GM12878 (cell line): ENCODE measurements around the gene CASS4.

Experiments
- HDGF ChIP-seq: fragments of 450-650 bp; IDR thresholded peaks from 2 replicates; pipeline ENCODE4 v1.6.1; 2016; ENCODE audit warnings: antibody characterized with exemption
- POLR2AphosphoS5 ChIP-seq: IDR thresholded peaks from 2 replicates; pipeline ENCODE4 v1.6.1; 2011; ENCODE audit warnings: mild to moderate bottlenecking, low read length, inconsistent platforms
- SMAD5 ChIP-seq: IDR thresholded peaks from 2 replicates; pipeline ENCODE4 v1.6.1; 2016; ENCODE audit warnings: antibody characterized with exemption, low read depth
- TF ChIP-seq, protein P1 (sequence below): fragments of 450-650 bp; IDR thresholded peaks from 2 replicates; pipeline ENCODE4 v1.6.1; 2017; ENCODE audit warnings: mild to moderate bottlenecking
- TF ChIP-seq, protein P2 (sequence below): IDR thresholded peaks from 2 replicates; pipeline ENCODE4 v1.6.1; 2012; ENCODE audit warnings: low read depth, low read length, improper control_type of control experiment
- TF ChIP-seq, protein P3 (sequence below), 3 experiments: IDR thresholded peaks in 2 of 3; conservative IDR thresholded peaks in 1 of 3; 2 replicates each; pipeline ENCODE4 v1.5.1; 2011; ENCODE audit warnings: low read depth in 3 of 3, low read length in 3 of 3, mild to moderate bottlenecking in 3 of 3, control low read depth in 2 of 3, moderate library complexity in 2 of 3, inconsistent platforms in 1 of 3, mixed read lengths in 1 of 3; ENCODE audit not compliant: control insufficient read depth in 2 of 3, insufficient read depth in 1 of 3; ENCODE audit errors: extremely low read depth in 1 of 3

DNA sequence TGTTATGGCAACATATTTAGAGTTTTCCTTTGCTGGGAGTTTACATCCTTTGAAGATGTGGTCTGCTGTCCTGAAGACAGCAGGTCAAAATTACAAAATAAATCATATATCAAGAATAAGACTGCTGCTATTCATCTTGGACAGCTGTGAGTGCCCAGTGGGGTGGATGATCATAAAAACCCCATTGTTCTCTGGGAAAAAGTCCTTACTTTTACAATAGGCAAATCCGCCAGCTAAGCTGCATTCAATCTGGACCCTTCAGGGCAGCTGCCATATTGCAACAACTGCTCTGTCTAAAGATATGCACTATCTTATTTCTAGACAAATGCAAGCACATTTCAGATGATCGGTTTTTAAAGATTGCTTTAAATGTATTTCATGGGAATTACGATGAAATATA lies 19.4 kb downstream of the CASS4 start:
- TF ChIP-seq, protein P1, sequence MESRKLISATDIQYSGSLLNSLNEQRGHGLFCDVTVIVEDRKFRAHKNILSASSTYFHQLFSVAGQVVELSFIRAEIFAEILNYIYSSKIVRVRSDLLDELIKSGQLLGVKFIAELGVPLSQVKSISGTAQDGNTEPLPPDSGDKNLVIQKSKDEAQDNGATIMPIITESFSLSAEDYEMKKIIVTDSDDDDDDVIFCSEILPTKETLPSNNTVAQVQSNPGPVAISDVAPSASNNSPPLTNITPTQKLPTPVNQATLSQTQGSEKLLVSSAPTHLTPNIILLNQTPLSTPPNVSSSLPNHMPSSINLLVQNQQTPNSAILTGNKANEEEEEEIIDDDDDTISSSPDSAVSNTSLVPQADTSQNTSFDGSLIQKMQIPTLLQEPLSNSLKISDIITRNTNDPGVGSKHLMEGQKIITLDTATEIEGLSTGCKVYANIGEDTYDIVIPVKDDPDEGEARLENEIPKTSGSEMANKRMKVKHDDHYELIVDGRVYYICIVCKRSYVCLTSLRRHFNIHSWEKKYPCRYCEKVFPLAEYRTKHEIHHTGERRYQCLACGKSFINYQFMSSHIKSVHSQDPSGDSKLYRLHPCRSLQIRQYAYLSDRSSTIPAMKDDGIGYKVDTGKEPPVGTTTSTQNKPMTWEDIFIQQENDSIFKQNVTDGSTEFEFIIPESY, result no peak
- TF ChIP-seq, protein P2, sequence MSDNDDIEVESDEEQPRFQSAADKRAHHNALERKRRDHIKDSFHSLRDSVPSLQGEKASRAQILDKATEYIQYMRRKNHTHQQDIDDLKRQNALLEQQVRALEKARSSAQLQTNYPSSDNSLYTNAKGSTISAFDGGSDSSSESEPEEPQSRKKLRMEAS, result no peak
- TF ChIP-seq HDGF (no peak), POLR2AphosphoS5 (no peak), SMAD5 (no peak)
- TF ChIP-seq, protein P3, sequence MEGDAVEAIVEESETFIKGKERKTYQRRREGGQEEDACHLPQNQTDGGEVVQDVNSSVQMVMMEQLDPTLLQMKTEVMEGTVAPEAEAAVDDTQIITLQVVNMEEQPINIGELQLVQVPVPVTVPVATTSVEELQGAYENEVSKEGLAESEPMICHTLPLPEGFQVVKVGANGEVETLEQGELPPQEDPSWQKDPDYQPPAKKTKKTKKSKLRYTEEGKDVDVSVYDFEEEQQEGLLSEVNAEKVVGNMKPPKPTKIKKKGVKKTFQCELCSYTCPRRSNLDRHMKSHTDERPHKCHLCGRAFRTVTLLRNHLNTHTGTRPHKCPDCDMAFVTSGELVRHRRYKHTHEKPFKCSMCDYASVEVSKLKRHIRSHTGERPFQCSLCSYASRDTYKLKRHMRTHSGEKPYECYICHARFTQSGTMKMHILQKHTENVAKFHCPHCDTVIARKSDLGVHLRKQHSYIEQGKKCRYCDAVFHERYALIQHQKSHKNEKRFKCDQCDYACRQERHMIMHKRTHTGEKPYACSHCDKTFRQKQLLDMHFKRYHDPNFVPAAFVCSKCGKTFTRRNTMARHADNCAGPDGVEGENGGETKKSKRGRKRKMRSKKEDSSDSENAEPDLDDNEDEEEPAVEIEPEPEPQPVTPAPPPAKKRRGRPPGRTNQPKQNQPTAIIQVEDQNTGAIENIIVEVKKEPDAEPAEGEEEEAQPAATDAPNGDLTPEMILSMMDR (IDR thresholded peaks at IDR 0.05 in 2 of 3, conservative IDR thresholded peaks at IDR 0.05 in 1 of 3; ENCODE audit: control insufficient read depth in 2 of 3, extremely low read depth in 1 of 3, insufficient read depth in 1 of 3, low read depth in 3 of 3, low read length in 3 of 3), result no peak
